GM12865 (cell line): ENCODE measurements around the gene SLAMF9.

Source experiments
- DNase-seq: peaks from one replicate; pipeline ENCODE4 v3.0.0; 2010; ENCODE audit warnings: low read depth
- H3K4me3 ChIP-seq: 2 replicates; pipeline ENCODE4 v1.5.1; 2011; ENCODE audit warnings: mild to moderate bottlenecking, low read depth, low read length, control low read depth
- CTCF ChIP-seq: IDR thresholded peaks from 2 replicates; pipeline ENCODE4 v1.5.1; 2011; ENCODE audit warnings: low read length, control low read depth, low read depth, inconsistent platforms; ENCODE audit not compliant: insufficient read depth; ENCODE audit errors: missing control alignments

Gene SLAMF9

DNA sequence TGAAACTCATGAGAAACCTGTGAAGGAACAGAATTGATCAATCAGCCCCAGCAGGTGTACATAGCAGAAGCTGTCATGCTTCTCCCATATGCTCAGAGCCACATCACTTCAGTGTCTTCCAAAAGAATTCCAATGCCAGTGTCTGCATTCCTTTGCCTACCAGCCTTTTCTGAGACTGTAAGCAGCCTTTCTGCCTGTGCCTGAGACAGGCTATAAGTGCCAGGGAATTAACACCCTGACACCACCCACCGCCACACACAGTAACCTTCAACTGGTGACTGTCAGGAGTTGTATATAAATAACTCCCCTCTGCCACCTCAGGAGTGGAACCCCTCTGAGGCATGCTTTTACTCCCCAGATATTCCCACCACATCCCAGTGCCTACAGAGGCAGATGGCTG lies 38.1 kb upstream of the SLAMF9 start:
- no peak overlapping the region for H3K4me3 ChIP-seq
- no peak for TF ChIP-seq CTCF
- no peak for DNase-seq

GRCh38 chr1:159991513-159991912 lies 37.5 kb upstream of the SLAMF9 start:
- peak; percentile 17 for DNase-seq
- no peak overlapping the region for H3K4me3 ChIP-seq
- TF ChIP-seq CTCF = no peak

GRCh38 chr1:159990005-159990404 lies 36.0 kb upstream of the SLAMF9 start:
- no peak overlapping the region for H3K4me3 ChIP-seq
- DNase-seq = no peak
- no peak for TF ChIP-seq CTCF

DNA sequence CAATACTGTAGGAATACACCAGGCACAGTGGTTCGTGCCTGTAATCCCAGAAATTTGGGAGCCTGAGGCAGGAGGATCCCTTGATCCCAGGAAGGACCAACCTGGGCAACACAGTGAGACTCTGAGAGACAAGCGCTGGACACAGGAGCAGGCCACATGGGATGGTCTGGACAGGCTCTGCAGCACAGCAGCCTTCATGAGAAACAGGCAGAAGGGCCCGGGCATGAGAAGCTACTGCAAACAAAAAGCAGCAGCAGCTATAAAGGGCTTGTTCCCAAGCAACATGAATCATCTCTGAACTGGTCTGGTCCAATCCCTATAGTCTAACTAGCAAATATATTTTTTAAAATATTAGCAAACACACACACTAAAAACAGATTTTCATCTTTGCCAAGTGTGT lies 35.5 kb upstream of the SLAMF9 start:
- no peak for TF ChIP-seq CTCF
- H3K4me3 ChIP-seq = no peak overlapping the region
- no peak for DNase-seq

DNA sequence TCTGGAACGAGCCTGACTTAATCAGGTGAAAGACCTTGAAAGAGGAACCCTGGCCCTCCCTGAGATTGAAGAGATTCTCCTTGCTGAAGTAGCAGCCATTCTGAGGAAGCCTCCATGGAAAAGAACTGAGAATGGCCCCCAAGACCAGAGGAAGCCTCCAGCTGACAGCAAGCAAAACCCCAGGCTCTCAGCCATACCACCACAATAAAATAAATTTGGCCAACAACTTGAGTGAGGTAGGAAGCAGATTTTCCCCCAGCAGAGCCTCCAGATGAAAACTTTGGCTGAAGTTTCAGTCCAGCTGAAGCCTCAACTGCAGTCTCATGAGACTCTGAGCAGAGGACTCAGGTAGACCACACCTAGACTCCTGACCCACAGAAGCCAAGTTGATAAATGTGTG lies 34.0 kb upstream of the SLAMF9 start:
- no peak for TF ChIP-seq CTCF

DNA sequence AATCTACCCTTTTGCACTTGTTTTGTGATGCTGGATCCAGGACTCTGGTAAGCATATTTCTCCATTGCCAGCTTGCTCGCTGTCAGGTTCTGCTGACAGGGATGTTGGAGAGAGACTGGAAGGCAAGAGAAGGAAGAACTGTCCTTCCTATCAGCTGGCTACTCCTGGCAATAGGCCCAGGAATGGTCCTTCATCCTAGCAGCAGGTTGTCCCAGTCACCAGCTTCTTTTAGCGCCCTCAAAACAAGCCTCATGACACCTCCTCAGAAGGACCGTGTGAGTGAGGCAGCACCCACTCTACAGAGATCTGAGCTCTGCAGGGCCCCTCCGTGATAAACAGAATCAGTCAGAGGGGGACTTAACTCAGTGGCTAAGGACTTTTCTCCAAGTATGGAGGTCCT lies 33.1 kb upstream of the SLAMF9 start:
- DNase-seq = no peak
- TF ChIP-seq CTCF = no peak
- H3K4me3 ChIP-seq = no peak overlapping the region

More for the DNA sequence above, 34.0 kb upstream of the SLAMF9 start:
- no peak for DNase-seq
- no peak overlapping the region for H3K4me3 ChIP-seq

DNA sequence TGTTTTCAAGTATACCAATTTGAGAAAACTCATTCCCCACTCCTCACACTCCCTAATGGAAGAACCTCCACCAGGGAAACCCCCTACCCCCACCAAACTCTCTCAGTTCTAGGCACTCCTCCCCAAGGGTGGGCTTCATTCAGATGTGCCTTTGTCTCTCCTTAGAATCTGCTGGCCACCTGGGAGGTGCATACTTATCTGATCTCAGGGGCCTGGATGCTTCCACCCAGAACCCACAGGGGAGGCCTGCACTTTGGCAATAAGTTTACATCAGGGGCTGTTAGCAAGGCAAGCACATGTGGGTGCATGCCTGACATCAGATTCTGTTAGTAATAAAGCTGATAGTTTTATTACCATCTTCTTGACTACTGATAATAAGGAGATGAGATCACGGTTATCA lies 32.5 kb upstream of the SLAMF9 start:
- no peak for TF ChIP-seq CTCF
- DNase-seq = no peak
- no peak overlapping the region for H3K4me3 ChIP-seq
